CD4-positive, alpha-beta T cell treated with Interferon alpha-2 for 1 hour (primary cell): Measurements from ENCODE around the gene ISL2.
"Not testable (repeated sequence)": the region's sequence is repeated elsewhere in the genome, so short reads cannot be mapped to it uniquely, and the experiment has no call there.

ENCODE experiments used
- DNase-seq, 2 donors: peaks; one replicate each; pipeline ENCODE4 v3.0.0-alpha.2; 2020 to 2022

The ISL2 gene

GRCh38 chr15:76336254-76337058 lies at the start of gene ISL2:
Gene ISL2 (plus strand): TSS chr15:76336773. CDS start chr15:76336884, 111 bp downstream.
- peak; percentile 73 to 78 for DNase-seq

GRCh38 chr15:76289582-76289981 lies 47.0 kb upstream of the ISL2 start:
- DNase-seq, result no peak

GRCh38 chr15:76293361-76293760 lies 43.2 kb upstream of the ISL2 start:
- no peak for DNase-seq

GRCh38 chr15:76294463-76294862 lies 42.1 kb upstream of the ISL2 start:
- not testable (repeated sequence) for DNase-seq

- DNase-seq, result no peak
These were observed 39.7 kb upstream of the ISL2 start for GRCh38 chr15:76296849-76297248.

- DNase-seq, result not testable (repeated sequence)
These were observed 38.6 kb upstream of the ISL2 start for GRCh38 chr15:76297951-76298350.

GRCh38 chr15:76298986-76299385 lies 37.6 kb upstream of the ISL2 start:
- DNase-seq, result no peak

- DNase-seq, result no peak
These were observed 36.8 kb upstream of the ISL2 start for GRCh38 chr15:76299786-76300185.

GRCh38 chr15:76303909-76304308 lies 32.7 kb upstream of the ISL2 start:
- DNase-seq, result no peak

- DNase-seq, result no peak
These were observed 26.8 kb upstream of the ISL2 start for GRCh38 chr15:76309601-76310330.

- DNase-seq, result peak in 1 of 2 donors; percentile 18
These were observed 26.0 kb upstream of the ISL2 start for GRCh38 chr15:76310475-76311099.

- peak; percentile 92 to 93 for DNase-seq
These were observed 25.2 kb upstream of the ISL2 start, which contains the start of gene ETFA for GRCh38 chr15:76311100-76311953. Gene ETFA (minus strand): TSS chr15:76311469. CDS start chr15:76311388, 81 bp downstream.

- no peak for DNase-seq
These were observed 23.9 kb upstream of the ISL2 start for GRCh38 chr15:76312540-76313174.

- DNase-seq, result not testable (repeated sequence)
These were observed 23.4 kb upstream of the ISL2 start for GRCh38 chr15:76313175-76313567.

GRCh38 chr15:76313731-76314130 lies 22.8 kb upstream of the ISL2 start:
- DNase-seq, result no peak

- no peak for DNase-seq
These were observed 16.6 kb upstream of the ISL2 start for GRCh38 chr15:76320012-76320411.

- DNase-seq, result no peak
These were observed 15.4 kb upstream of the ISL2 start for GRCh38 chr15:76321171-76321570.

GRCh38 chr15:76321602-76322001 lies 15.0 kb upstream of the ISL2 start:
- no peak for DNase-seq

- DNase-seq, result no peak
These were observed 12.5 kb upstream of the ISL2 start for GRCh38 chr15:76324066-76324465.

- DNase-seq, result no peak
These were observed 10.9 kb upstream of the ISL2 start for GRCh38 chr15:76325704-76326103.

- DNase-seq, result no peak
These were observed 9.1 kb upstream of the ISL2 start for GRCh38 chr15:76327191-76328105.
